Measurements from ENCODE around the gene RRAS2.

Gene RRAS2

GRCh38 chr11:14242733-14243132 is 116.2 kb downstream of the RRAS2 start:
- Histone ChIP-seq H3F3A (ENCODE audit: insufficient read depth, low read length) (peaks cover 5% of the 10 kb centered on the region; the same call in 1 of the 2 replicates), H3K79me2 (ENCODE audit: low read length) (no peaks in the 10 kb centered on the region), H3K4me1 (ENCODE audit: low read length) (peaks cover 8% of the 10 kb centered on the region), H3K9me3 (replicated peaks; ENCODE audit: insufficient read depth, low read length) (no peaks in the 10 kb centered on the region), H3K4me3 (ENCODE audit: low read length) (no peak overlapping the region), H3K27me3 (replicated peaks; ENCODE audit: insufficient read depth, low read length) (no peaks in the 10 kb centered on the region), H3K27ac (ENCODE audit: low read length) (no peak overlapping the region), H4K20me1 (ENCODE audit: insufficient read depth, low read length) (no peaks in the 10 kb centered on the region), H3K4me2 (ENCODE audit: low read depth, low read length) (no peak overlapping the region), H3K36me3 (replicated peaks; ENCODE audit: insufficient read depth, low read length) (no peaks in the 10 kb centered on the region), H3K9ac (ENCODE audit: low read length) (no peak overlapping the region), H2AFZ (ENCODE audit: low read length) (no peak overlapping the region), H3K9me2 (replicated peaks; ENCODE audit: insufficient read depth, low read length) (no peaks in the 10 kb centered on the region)
- TF ChIP-seq CTCF (IDR thresholded peaks at IDR 0.05; ENCODE audit: low read length), result no peak
- no peak for TF ChIP-seq EZH2phosphoT487 (IDR thresholded peaks at IDR 0.05; ENCODE audit: low read length)
- no peak for TF ChIP-seq EZH2 (optimal IDR thresholded peaks at IDR 0.05; ENCODE audit: low read depth, low read length)
- DNase-seq, result no peak

- Histone ChIP-seq H4K20me1 (ENCODE audit: insufficient read depth, low read length) (no peaks in the 10 kb centered on the region), H3K79me2 (ENCODE audit: low read length) (no peaks in the 10 kb centered on the region), H3K4me1 (ENCODE audit: low read length) (peaks cover 11% of the 10 kb centered on the region), H3K27me3 (replicated peaks; ENCODE audit: insufficient read depth, low read length) (no peaks in the 10 kb centered on the region), H2AFZ (ENCODE audit: low read length) (no peak overlapping the region), H3K9me2 (replicated peaks; ENCODE audit: insufficient read depth, low read length) (no peaks in the 10 kb centered on the region), H3K4me3 (ENCODE audit: low read length) (no peak overlapping the region), H3K9me3 (replicated peaks; ENCODE audit: insufficient read depth, low read length) (no peaks in the 10 kb centered on the region), H3K36me3 (replicated peaks; ENCODE audit: insufficient read depth, low read length) (no peaks in the 10 kb centered on the region), H3K4me2 (ENCODE audit: low read depth, low read length) (no peak overlapping the region), H3K9ac (ENCODE audit: low read length) (no peak overlapping the region), H3K27ac (ENCODE audit: low read length) (no peak overlapping the region), H3F3A (ENCODE audit: insufficient read depth, low read length) (peaks cover 11% of the 10 kb centered on the region; the same call in 1 of the 2 replicates)
- no peak for DNase-seq
- no peak for TF ChIP-seq EZH2 (optimal IDR thresholded peaks at IDR 0.05; ENCODE audit: low read depth, low read length)
- no peak for TF ChIP-seq EZH2phosphoT487 (IDR thresholded peaks at IDR 0.05; ENCODE audit: low read length)
- no peak for TF ChIP-seq CTCF (IDR thresholded peaks at IDR 0.05; ENCODE audit: low read length)
Measured at GRCh38 chr11:14242187-14242586, 116.8 kb downstream of the RRAS2 start.

GRCh38 chr11:14240951-14241350 is 118.0 kb downstream of the RRAS2 start:
- H3K9ac ChIP-seq (ENCODE audit: low read length), result no peak overlapping the region
- H3K9me2 ChIP-seq (replicated peaks; ENCODE audit: insufficient read depth, low read length), result no peaks in the 10 kb centered on the region
- no peak for TF ChIP-seq EZH2phosphoT487 (IDR thresholded peaks at IDR 0.05; ENCODE audit: low read length)
- no peak for TF ChIP-seq EZH2 (optimal IDR thresholded peaks at IDR 0.05; ENCODE audit: low read depth, low read length)
- TF ChIP-seq CTCF (IDR thresholded peaks at IDR 0.05; ENCODE audit: low read length), result no peak
- H3F3A ChIP-seq (ENCODE audit: insufficient read depth, low read length), result peaks cover 15% of the 10 kb centered on the region; the same call in 1 of the 2 replicates
- H4K20me1 ChIP-seq (ENCODE audit: insufficient read depth, low read length), result no peaks in the 10 kb centered on the region
- no peaks in the 10 kb centered on the region for H3K27me3 ChIP-seq (replicated peaks; ENCODE audit: insufficient read depth, low read length)
- H2AFZ ChIP-seq (ENCODE audit: low read length), result no peak overlapping the region
- H3K9me3 ChIP-seq (replicated peaks; ENCODE audit: insufficient read depth, low read length), result no peaks in the 10 kb centered on the region
- H3K4me2 ChIP-seq (ENCODE audit: low read depth, low read length), result no peak overlapping the region
- no peaks in the 10 kb centered on the region for H3K79me2 ChIP-seq (ENCODE audit: low read length)
- H3K4me1 ChIP-seq (ENCODE audit: low read length), result peaks cover 18% of the 10 kb centered on the region
- no peak overlapping the region for H3K4me3 ChIP-seq (ENCODE audit: low read length)
- no peak for DNase-seq
- H3K27ac ChIP-seq (ENCODE audit: low read length), result no peak overlapping the region
- H3K36me3 ChIP-seq (replicated peaks; ENCODE audit: insufficient read depth, low read length), result no peaks in the 10 kb centered on the region
